AG10803 (cell line): Measurements from ENCODE around the gene ARHGAP28.

Experiments used
- DNase-seq: peaks from one replicate; pipeline ENCODE4 v3.0.0; 2010; ENCODE audit warnings: low read depth
- H3K4me3 ChIP-seq: 2 replicates; pipeline ENCODE4 v1.5.1; 2011; ENCODE audit warnings: mild to moderate bottlenecking, low read length, control low read depth
- CTCF ChIP-seq: conservative IDR thresholded peaks from 2 replicates; pipeline ENCODE4 v1.5.1; 2011; ENCODE audit warnings: mild to moderate bottlenecking, low read length, control low read depth, inconsistent platforms

ARHGAP28 gene

GRCh38 chr18:6949800-6950586 is 220.5 kb downstream of the ARHGAP28 start:
- no peak for TF ChIP-seq CTCF
- DNase-seq, result no peak
- H3K4me3 ChIP-seq, result no peak overlapping the region

DNA sequence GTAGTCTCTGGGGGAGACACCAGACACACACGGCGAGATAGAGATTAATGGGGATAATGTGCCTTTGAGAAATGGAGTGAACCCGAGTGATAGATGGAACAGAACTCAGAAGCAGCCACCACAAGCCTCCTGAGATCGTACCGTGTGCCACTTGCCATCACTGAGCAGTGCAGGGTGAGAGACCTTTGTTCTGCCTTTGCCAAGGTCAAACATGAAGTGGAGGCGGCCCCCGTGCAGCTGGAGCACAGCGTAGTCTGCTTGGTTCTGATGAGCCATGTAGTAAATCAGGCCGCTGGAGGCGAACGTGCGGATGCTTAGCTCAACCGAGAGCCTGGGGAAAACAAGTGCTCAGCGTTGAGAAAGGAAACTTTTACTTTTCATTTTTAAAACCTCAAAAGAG is 221.1 kb downstream of the ARHGAP28 start:
- TF ChIP-seq CTCF, result no peak
- DNase-seq, result no peak
- no peak overlapping the region for H3K4me3 ChIP-seq

DNA sequence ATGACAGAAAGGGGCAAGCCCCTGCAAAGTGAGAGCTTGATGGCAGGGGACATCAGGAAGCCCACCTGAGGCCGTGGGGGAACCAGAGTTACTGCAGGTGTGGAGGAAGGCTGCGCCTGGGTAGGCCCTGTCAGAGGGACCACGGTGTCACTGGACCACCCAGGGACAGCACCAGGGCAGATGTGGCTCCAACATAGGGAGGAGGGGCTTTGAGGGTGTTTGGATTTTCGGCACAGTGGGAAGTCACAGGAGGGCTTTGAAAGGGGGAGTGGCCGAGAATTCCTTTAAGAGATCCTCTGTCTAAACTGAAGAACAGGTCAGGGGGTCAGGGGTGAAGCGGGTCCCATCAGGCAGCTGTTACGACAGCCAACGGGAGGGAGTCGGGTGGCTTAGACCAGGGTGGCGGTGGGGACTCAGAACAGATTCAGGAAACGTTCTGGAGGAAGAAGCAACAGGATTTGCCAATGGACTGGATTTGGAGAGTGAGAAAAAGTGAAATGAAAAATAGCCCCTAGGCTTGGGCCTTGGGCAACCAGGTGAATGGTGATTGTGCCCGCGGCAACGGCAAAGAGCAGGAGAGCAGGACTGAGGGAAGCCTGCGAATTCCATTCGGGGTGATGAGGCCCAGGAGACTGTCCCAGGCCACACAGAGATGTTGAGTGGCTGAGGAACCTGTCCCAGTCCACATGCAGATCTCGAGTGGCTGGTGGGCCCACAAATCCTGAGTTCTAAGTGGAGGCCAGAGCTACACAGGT is 222.0 kb downstream of the ARHGAP28 start:
- DNase-seq, result no peak
- H3K4me3 ChIP-seq, result no peak overlapping the region
- no peak for TF ChIP-seq CTCF

- DNase-seq, result no peak
- no peak overlapping the region for H3K4me3 ChIP-seq
- TF ChIP-seq CTCF, result no peak
These were observed 225.0 kb downstream of the ARHGAP28 start for GRCh38 chr18:6954501-6954900.

DNA sequence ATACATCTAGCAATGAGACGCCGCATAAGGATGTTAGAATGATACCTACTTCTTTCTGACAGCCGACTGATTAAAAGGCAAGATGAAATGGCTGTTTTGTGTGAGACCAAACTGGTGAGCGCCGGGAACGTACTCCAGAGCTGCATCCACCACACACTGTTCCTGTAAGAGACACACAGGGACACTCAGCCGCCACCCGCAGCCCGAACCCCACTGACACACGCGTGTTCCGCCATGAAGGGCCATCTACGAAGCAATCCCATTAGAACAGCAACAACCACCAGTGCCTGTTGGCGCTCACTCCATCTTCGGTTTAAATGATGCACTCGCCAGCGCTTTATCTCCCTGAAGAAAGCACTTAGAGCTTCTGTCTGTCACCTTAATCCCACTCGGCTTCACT is 225.8 kb downstream of the ARHGAP28 start:
- no peak for TF ChIP-seq CTCF
- no peak overlapping the region for H3K4me3 ChIP-seq
- DNase-seq, result no peak

DNA sequence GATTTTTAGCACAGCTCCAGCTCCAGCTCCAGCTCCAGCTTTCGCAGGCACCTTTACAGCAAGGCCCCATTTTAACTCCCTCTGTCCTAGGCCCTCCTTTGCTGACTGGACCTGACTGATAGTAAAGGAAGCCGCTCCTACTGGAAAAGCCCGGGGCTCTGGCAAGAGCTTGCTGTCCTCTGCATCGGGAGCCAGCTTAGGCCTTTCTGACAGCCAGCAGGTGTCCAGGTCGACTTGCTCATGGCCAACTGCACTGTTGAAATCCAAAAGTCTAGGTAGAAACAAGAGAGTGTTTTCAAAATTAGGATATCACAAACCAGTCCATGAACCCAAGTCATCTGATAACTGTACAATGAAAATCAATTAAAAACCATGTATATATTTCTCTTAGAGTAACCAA is 227.0 kb downstream of the ARHGAP28 start:
- no peak for TF ChIP-seq CTCF
- DNase-seq, result no peak
- H3K4me3 ChIP-seq, result no peak overlapping the region

- no peak overlapping the region for H3K4me3 ChIP-seq
- TF ChIP-seq CTCF, result no peak
- no peak for DNase-seq
These were observed 227.5 kb downstream of the ARHGAP28 start for GRCh38 chr18:6956999-6957398.
